HG02798 (cell line): ENCODE measurements around the gene ADAMTS14.

ENCODE experiments used
- ATAC-seq: cut with Tn5 transposase; IDR thresholded peaks from one replicate; pipeline ENCODE4 v1.9.1; 2021; ENCODE audit warnings: mild to moderate bottlenecking; ENCODE audit not compliant: unreplicated experiment, poor library complexity

Gene ADAMTS14

GRCh38 chr10:70748801-70749573 is 76.7 kb downstream of the ADAMTS14 start:
- no peak for ATAC-seq

GRCh38 chr10:70749756-70750155 is 77.5 kb downstream of the ADAMTS14 start:
- ATAC-seq, result no peak

GRCh38 chr10:70750156-70750703 is 77.9 kb downstream of the ADAMTS14 start:
- no peak for ATAC-seq

DNA sequence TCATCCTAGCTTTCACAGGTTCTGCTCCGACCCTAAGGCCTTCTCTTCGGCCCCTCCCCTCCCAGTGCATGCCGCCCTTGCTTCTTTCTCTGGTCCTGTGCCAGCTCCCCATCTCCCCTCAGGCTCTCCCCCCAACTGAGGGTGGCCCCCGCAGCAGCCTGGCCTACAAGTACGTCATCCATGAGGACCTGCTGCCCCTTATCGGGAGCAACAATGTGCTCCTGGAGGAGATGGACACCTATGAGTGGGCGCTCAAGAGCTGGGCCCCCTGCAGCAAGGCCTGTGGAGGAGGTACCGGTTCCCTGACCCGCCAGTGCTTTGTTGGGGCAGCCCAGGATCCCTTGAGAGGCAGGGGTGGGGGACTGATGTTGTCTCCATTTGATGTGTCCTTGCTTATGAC is 79.0 kb downstream of the ADAMTS14 start:
- no peak for ATAC-seq

DNA sequence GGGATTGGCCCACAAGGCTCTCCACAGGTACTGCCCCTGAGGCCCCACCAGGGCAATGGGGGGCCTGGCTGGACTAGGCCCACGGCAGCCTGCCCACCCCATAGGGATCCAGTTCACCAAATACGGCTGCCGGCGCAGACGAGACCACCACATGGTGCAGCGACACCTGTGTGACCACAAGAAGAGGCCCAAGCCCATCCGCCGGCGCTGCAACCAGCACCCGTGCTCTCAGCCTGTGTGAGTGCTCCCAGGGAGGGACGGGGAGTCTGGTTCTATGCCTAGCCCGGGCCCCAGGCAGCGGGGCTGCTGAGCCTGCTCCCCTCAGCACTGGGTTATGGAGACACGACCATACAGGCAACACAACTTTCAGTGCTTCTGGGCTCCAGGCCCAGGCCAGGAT is 79.7 kb downstream of the ADAMTS14 start:
- ATAC-seq, result no peak

- no peak for ATAC-seq
Measured at GRCh38 chr10:70752571-70752970, 80.3 kb downstream of the ADAMTS14 start.

DNA sequence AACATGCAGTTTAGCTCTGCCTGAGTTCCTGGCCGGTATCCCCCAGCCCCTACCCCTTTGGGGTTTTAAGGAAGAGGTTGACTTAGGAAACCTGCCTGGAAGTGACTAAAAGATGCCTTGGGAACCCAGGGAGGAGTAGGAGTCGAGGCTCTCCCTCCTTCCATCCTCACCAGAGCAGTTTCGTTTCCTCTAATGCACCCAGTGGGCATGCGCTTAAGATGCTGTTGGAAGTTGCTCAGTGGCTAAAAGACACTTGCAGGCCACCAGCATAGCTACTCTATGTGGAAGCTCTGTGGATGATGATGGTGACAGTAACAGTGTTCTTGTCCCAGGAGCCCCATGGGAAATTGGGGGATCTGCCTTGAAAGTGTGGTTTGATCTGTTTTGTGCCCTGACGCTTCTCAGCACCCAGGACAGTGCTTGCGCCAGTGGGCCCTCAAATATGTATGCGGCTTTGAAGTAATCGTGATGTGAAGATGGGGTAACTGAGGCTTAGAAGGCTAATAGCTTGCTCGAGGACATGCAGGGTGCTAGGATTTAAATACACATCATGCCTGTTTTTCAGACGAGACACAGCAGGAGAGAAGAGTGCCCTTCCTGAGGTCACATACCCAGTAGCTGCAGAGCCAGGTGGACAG is 80.8 kb downstream of the ADAMTS14 start:
- no peak for ATAC-seq

GRCh38 chr10:70753841-70754621 is 81.7 kb downstream of the ADAMTS14 start:
- ATAC-seq, result no peak

- ATAC-seq, result no peak
Measured at GRCh38 chr10:70756700-70757360, 84.5 kb downstream of the ADAMTS14 start.

GRCh38 chr10:70757856-70758255 is 85.5 kb downstream of the ADAMTS14 start:
- no peak for ATAC-seq

- ATAC-seq, result no peak
Measured at GRCh38 chr10:70758757-70759514, 86.6 kb downstream of the ADAMTS14 start.

- no peak for ATAC-seq
Measured at GRCh38 chr10:70759781-70760180, 87.5 kb downstream of the ADAMTS14 start.

DNA sequence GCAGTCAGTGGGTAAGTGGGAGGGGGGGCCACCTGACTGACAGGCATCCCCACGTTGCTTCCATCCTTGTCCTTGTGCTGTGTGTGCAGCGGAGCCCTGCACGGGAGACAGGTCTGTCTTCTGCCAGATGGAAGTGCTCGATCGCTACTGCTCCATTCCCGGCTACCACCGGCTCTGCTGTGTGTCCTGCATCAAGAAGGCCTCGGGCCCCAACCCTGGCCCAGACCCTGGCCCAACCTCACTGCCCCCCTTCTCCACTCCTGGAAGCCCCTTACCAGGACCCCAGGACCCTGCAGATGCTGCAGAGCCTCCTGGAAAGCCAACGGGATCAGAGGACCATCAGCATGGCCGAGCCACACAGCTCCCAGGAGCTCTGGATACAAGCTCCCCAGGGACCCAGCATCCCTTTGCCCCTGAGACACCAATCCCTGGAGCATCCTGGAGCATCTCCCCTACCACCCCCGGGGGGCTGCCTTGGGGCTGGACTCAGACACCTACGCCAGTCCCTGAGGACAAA is 88.0 kb downstream of the ADAMTS14 start:
- no peak for ATAC-seq

DNA sequence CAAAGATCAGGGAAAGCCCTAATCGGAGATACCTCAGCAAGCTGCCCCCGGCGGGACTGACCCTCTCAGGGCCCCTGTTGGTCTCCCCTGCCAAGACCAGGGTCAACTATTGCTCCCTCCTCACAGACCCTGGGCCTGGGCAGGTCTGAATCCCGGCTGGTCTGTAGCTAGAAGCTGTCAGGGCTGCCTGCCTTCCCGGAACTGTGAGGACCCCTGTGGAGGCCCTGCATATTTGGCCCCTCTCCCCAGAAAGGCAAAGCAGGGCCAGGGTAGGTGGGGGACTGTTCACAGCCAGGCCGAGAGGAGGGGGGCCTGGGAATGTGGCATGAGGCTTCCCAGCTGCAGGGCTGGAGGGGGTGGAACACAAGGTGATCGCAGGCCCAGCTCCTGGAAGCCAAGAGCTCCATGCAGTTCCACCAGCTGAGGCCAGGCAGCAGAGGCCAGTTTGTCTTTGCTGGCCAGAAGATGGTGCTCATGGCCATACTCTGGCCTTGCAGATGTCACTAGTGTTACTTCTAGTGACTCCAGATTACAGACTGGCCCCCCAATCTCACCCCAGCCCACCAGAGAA is 88.8 kb downstream of the ADAMTS14 start:
- ATAC-seq, result no peak

GRCh38 chr10:70761727-70762350 is 89.5 kb downstream of the ADAMTS14 start:
- no peak for ATAC-seq

GRCh38 chr10:70762441-70763175 is 90.3 kb downstream of the ADAMTS14 start:
- no peak for ATAC-seq

DNA sequence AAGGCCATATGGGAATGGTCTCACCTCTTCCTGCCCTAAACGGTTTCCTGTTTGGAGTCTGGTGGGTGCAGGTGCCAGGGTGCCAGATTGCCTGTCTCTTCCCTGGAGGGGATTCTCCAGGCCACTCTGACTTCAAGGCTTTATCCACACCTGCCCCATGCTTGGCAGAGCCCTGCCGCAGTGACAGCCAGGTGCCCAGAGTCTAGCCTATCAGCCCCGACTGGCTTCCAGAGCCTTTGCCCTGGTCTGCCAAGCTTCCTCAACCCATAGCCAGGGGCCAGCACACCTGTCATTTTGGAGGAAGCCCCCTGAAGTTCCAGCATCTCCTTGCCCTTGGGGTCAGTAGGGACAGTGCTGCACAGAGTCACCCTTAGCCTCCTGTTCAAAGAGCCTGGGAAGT is 91.3 kb downstream of the ADAMTS14 start:
- ATAC-seq, result no peak
